HL-60 (cell line): ENCODE measurements around the gene BCAN.

Experiments used
- POLR2AphosphoS5 ChIP-seq: IDR thresholded peaks from 2 replicates; pipeline ENCODE4 v1.6.1; 2012; ENCODE audit warnings: low read depth
- SPI1 ChIP-seq: IDR thresholded peaks from 2 replicates; pipeline ENCODE4 v1.6.1; 2012; ENCODE audit warnings: low read depth, mild to moderate bottlenecking, borderline replicate concordance
- TF ChIP-seq, protein P1 (sequence below): IDR thresholded peaks from one replicate; pipeline ENCODE4 v1.5.1; 2011; ENCODE audit warnings: low read length, control low read depth, inconsistent platforms; ENCODE audit not compliant: insufficient read depth
- TF ChIP-seq, protein P2 (sequence below): IDR thresholded peaks from 2 replicates; pipeline ENCODE4 v1.6.1; 2012; ENCODE audit warnings: low read depth; ENCODE audit not compliant: insufficient replicate concordance

DNA sequence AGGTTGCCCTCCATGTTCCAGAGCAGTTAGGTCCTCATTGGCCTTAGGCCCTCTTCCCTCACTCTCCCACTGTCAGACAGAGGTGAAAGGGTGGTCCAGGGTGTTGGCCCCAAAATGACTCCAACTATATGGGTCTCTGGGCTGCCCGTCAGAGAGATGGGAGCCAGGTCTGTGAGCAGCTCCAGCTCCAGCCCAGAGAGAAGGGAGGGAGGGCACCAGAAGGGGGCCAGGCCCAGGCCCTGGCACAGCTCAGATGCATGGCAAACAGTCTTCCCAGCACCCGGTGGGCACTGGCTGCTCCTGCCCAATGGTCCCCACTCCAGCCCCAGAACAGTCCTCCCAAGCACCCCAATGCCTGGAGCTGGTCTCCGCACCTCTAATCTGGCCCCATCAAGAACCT lies 2.2 kb downstream of the BCAN start:
- TF ChIP-seq, protein P1, sequence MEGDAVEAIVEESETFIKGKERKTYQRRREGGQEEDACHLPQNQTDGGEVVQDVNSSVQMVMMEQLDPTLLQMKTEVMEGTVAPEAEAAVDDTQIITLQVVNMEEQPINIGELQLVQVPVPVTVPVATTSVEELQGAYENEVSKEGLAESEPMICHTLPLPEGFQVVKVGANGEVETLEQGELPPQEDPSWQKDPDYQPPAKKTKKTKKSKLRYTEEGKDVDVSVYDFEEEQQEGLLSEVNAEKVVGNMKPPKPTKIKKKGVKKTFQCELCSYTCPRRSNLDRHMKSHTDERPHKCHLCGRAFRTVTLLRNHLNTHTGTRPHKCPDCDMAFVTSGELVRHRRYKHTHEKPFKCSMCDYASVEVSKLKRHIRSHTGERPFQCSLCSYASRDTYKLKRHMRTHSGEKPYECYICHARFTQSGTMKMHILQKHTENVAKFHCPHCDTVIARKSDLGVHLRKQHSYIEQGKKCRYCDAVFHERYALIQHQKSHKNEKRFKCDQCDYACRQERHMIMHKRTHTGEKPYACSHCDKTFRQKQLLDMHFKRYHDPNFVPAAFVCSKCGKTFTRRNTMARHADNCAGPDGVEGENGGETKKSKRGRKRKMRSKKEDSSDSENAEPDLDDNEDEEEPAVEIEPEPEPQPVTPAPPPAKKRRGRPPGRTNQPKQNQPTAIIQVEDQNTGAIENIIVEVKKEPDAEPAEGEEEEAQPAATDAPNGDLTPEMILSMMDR: no peak
- no peak for TF ChIP-seq POLR2AphosphoS5
- no peak for TF ChIP-seq SPI1
- TF ChIP-seq, protein P2, sequence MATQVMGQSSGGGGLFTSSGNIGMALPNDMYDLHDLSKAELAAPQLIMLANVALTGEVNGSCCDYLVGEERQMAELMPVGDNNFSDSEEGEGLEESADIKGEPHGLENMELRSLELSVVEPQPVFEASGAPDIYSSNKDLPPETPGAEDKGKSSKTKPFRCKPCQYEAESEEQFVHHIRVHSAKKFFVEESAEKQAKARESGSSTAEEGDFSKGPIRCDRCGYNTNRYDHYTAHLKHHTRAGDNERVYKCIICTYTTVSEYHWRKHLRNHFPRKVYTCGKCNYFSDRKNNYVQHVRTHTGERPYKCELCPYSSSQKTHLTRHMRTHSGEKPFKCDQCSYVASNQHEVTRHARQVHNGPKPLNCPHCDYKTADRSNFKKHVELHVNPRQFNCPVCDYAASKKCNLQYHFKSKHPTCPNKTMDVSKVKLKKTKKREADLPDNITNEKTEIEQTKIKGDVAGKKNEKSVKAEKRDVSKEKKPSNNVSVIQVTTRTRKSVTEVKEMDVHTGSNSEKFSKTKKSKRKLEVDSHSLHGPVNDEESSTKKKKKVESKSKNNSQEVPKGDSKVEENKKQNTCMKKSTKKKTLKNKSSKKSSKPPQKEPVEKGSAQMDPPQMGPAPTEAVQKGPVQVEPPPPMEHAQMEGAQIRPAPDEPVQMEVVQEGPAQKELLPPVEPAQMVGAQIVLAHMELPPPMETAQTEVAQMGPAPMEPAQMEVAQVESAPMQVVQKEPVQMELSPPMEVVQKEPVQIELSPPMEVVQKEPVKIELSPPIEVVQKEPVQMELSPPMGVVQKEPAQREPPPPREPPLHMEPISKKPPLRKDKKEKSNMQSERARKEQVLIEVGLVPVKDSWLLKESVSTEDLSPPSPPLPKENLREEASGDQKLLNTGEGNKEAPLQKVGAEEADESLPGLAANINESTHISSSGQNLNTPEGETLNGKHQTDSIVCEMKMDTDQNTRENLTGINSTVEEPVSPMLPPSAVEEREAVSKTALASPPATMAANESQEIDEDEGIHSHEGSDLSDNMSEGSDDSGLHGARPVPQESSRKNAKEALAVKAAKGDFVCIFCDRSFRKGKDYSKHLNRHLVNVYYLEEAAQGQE: no peak
